ENCODE measurements around the gene ITPKC.

DNA sequence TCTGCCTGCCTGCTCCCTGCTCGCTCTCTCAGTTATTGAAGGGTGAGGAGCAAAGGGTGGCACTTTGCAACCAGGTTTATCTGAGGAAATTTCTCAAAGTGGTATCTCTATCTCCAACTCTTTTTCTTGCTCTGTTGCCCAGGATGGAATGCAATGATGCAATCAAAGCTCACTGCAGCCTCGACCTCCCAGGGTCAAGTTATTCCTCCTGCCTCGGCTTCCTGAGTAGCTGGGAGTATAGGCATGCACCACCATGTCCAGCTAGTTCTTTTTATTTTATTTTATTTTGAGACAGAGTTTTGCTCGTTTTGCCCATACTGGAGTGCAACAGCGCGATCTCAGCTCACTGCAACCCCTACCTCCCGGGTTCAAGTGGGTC, 28.5 kb downstream of the ITPKC start:
- TF ChIP-seq, protein P1, sequence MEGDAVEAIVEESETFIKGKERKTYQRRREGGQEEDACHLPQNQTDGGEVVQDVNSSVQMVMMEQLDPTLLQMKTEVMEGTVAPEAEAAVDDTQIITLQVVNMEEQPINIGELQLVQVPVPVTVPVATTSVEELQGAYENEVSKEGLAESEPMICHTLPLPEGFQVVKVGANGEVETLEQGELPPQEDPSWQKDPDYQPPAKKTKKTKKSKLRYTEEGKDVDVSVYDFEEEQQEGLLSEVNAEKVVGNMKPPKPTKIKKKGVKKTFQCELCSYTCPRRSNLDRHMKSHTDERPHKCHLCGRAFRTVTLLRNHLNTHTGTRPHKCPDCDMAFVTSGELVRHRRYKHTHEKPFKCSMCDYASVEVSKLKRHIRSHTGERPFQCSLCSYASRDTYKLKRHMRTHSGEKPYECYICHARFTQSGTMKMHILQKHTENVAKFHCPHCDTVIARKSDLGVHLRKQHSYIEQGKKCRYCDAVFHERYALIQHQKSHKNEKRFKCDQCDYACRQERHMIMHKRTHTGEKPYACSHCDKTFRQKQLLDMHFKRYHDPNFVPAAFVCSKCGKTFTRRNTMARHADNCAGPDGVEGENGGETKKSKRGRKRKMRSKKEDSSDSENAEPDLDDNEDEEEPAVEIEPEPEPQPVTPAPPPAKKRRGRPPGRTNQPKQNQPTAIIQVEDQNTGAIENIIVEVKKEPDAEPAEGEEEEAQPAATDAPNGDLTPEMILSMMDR (IDR thresholded peaks at IDR 0.05): no peak
- no peak for TF ChIP-seq POLR2A (IDR thresholded peaks at IDR 0.05)
